Measurements from ENCODE around the gene EFCC1. TPM values are rescaled to one million over a fixed set of nuclear protein-coding genes. Genes with fewer than 3 reads are reported as not detected.

EFCC1 gene
- total RNA-seq, 1 experiment from 2014 or later, result 0.24 TPM

DNA sequence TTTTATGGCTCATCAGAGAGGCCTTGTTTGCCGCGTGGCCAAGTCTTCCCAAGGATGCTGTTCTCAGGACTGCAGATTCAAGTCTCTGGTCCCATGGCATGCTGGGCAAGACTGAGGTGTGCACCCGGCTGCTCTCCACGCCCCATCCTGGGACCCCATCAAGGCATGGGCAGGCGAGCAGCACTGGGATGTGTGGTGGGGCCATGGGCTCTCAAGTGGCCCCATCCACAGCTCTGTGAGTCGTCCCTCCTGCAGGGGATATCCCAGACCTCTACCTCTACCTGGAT, 46.4 kb downstream of the EFCC1 start:
- intact Hi-C loops (cut with micrococcal nuclease; ENCODE audit: unreplicated experiment), result no loop called here
- ChIA-PET CTCF (no interaction called here), POLR2A (ENCODE audit: unreplicated experiment) (no interaction called here)
- Histone ChIP-seq H3K9me3 (ENCODE audit: insufficient read depth, low read depth) (no peaks in the 10 kb centered on the region), H3K9me2 (ENCODE audit: insufficient read depth) (no peaks in the 10 kb centered on the region), H3K79me2 (ENCODE audit: low read depth) (no peaks in the 10 kb centered on the region), H4K20me1 (ENCODE audit: insufficient read depth) (no peaks in the 10 kb centered on the region), H3K4me1 (replicated peaks; ENCODE audit: insufficient read depth) (no peaks in the 10 kb centered on the region), H3K27me3 (ENCODE audit: insufficient read depth, low read depth) (peaks cover 13% of the 10 kb centered on the region), H3K27ac (no peak overlapping the region), H2AFZ (no peak overlapping the region), H3K4me3 (no peak overlapping the region), H3K4me2 (no peak overlapping the region), H3F3A (ENCODE audit: insufficient read depth, low read depth) (no peaks in the 10 kb centered on the region), H3K36me3 (ENCODE audit: low read depth) (no peaks in the 10 kb centered on the region)
- no TSS peak for BruUV-seq (replicated peaks)
- DNase-seq, result no peak
- TF ChIP-seq, protein P1, sequence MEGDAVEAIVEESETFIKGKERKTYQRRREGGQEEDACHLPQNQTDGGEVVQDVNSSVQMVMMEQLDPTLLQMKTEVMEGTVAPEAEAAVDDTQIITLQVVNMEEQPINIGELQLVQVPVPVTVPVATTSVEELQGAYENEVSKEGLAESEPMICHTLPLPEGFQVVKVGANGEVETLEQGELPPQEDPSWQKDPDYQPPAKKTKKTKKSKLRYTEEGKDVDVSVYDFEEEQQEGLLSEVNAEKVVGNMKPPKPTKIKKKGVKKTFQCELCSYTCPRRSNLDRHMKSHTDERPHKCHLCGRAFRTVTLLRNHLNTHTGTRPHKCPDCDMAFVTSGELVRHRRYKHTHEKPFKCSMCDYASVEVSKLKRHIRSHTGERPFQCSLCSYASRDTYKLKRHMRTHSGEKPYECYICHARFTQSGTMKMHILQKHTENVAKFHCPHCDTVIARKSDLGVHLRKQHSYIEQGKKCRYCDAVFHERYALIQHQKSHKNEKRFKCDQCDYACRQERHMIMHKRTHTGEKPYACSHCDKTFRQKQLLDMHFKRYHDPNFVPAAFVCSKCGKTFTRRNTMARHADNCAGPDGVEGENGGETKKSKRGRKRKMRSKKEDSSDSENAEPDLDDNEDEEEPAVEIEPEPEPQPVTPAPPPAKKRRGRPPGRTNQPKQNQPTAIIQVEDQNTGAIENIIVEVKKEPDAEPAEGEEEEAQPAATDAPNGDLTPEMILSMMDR (conservative IDR thresholded peaks at IDR 0.05), result no peak
- no peak for TF ChIP-seq EZH2 (IDR thresholded peaks at IDR 0.05; ENCODE audit: low read depth)

DNA sequence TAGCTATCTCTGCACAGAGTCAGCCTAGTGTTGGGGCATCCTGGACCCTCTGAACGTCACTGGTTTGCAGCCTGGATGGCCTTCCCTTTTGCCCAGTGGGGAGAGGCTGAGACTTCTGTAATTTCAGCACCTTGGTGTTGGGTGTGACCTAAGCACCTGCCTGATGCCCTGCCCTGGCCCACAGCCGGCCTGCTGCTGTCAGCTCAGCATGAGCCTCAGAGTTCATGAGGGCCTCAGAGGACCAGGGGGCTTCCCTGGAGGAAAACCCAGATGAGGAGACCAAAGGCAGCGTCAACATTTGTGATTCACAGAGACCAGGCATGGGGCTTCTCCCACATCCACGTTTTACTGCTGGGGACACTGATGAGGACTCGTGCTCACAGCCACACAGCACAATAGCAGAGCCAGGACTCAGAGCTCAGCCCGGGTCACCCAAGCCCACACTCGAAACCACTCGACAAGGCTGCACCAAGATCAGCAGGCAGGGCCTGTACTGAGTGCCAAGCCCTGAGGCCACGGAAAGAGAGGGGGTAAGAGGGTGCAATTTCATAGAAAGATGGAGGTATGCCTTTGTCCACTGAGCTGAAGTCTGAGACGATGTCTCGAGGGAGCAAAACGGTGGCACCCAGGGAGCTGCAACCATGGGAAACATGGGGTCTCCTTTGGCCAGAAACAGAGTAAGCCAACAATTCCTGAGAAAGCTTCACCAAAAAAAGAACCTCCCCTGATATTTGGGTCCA, 49.6 kb downstream of the EFCC1 start:
- POLR2A ChIA-PET (ENCODE audit: unreplicated experiment), result no interaction called here

DNA sequence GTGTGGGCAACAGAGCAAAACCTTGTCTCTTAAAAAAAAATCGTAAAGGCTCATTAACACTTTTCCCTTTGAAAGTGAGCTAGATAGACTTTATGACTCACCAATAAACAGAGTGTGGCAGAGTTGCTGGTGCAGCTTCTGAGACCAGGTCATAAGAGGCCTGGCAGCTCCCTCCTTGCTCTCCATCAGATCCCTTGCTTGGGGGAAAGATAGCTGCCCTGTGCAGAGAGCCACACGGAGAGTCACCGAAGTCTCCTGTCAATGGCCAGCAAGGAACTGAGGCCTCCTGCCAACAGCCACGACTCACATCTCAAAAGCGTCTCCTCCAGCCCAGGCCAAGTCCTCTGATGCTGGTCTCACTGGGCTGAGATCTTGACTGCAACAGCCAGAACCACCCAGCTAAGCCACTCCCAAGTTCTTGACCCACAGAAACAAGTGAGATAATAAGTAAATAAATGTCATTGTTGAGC, 50.8 kb downstream of the EFCC1 start:
- CTCF ChIA-PET, result interaction anchor here (0.5 to 2.4 kb wide), 5 partner anchors 16 to 82 kb away, joined by 3 to 11 read pairs (median 4); no protein-coding TSS in a partner anchor
- intact Hi-C loops (cut with micrococcal nuclease; ENCODE audit: unreplicated experiment), result loop anchor here (2.0 to 10.0 kb wide), 3 partner anchors 47 to 1377 kb away; partner anchors contain the start of gene ABTB1
- no TSS peak for BruUV-seq (replicated peaks)

More for the DNA sequence above, 49.6 kb downstream of the EFCC1 start:
- Histone ChIP-seq H3K79me2 (ENCODE audit: low read depth) (no peaks in the 10 kb centered on the region), H3K4me3 (no peak overlapping the region), H3K9me2 (ENCODE audit: insufficient read depth) (no peaks in the 10 kb centered on the region), H3K4me1 (replicated peaks; ENCODE audit: insufficient read depth) (no peaks in the 10 kb centered on the region; the same call in 1 of the 2 replicates), H3K27ac (no peak overlapping the region), H3K27me3 (ENCODE audit: insufficient read depth, low read depth) (peaks cover 11% of the 10 kb centered on the region), H2AFZ (no peak overlapping the region), H3K9me3 (ENCODE audit: insufficient read depth, low read depth) (no peaks in the 10 kb centered on the region), H3K36me3 (ENCODE audit: low read depth) (no peaks in the 10 kb centered on the region), H4K20me1 (ENCODE audit: insufficient read depth) (no peaks in the 10 kb centered on the region), H3F3A (ENCODE audit: insufficient read depth, low read depth) (no peaks in the 10 kb centered on the region), H3K4me2 (no peak overlapping the region)
- intact Hi-C loops (cut with micrococcal nuclease; ENCODE audit: unreplicated experiment), result loop anchor here (10.0 kb wide), 2 partner anchors 264 to 1376 kb away; partner anchors contain the start of gene ABTB1
- CTCF ChIA-PET, result interaction anchor here (0.8 kb wide), 1 partner anchor 23 kb away, joined by 4 read pairs; no protein-coding TSS in a partner anchor
- TF ChIP-seq EZH2 (IDR thresholded peaks at IDR 0.05; ENCODE audit: low read depth), result no peak
- TF ChIP-seq, protein P1 (conservative IDR thresholded peaks at IDR 0.05), result no peak
- BruUV-seq (replicated peaks), result no TSS peak
- DNase-seq, result no peak

More for the DNA sequence above, 50.8 kb downstream of the EFCC1 start:
- H3K27ac ChIP-seq, result no peak overlapping the region
- no peaks in the 10 kb centered on the region for H3K9me3 ChIP-seq (ENCODE audit: insufficient read depth, low read depth)
- no peaks in the 10 kb centered on the region for H3K79me2 ChIP-seq (ENCODE audit: low read depth)
- no peaks in the 10 kb centered on the region for H3K36me3 ChIP-seq (ENCODE audit: low read depth)
- H3K9me2 ChIP-seq (ENCODE audit: insufficient read depth), result no peaks in the 10 kb centered on the region
- H3K4me1 ChIP-seq (replicated peaks; ENCODE audit: insufficient read depth), result no peaks in the 10 kb centered on the region; the same call in 1 of the 2 replicates
- peak in 1 of 2 experiments; percentile 40 for DNase-seq
- H3F3A ChIP-seq (ENCODE audit: insufficient read depth, low read depth), result no peaks in the 10 kb centered on the region
- TF ChIP-seq EZH2 (IDR thresholded peaks at IDR 0.05; ENCODE audit: low read depth), result no peak
- TF ChIP-seq, protein P1 (conservative IDR thresholded peaks at IDR 0.05), result no peak
- POLR2A ChIA-PET (ENCODE audit: unreplicated experiment), result interaction anchor here (0.7 kb wide), 1 partner anchor 25 kb away, joined by 6 read pairs; no protein-coding TSS in a partner anchor
- H3K4me3 ChIP-seq, result no peak overlapping the region
- H3K4me2 ChIP-seq, result no peak overlapping the region
- H3K27me3 ChIP-seq (ENCODE audit: insufficient read depth, low read depth), result peaks cover 11% of the 10 kb centered on the region
- H4K20me1 ChIP-seq (ENCODE audit: insufficient read depth), result no peaks in the 10 kb centered on the region
- no peak overlapping the region for H2AFZ ChIP-seq

Measured in PC-9 (cell line).